ENCODE measurements around the gene PIK3CB.
"Not testable (repeated sequence)": the region's sequence is repeated elsewhere in the genome, so short reads cannot be mapped to it uniquely, and the experiment has no call there.

PIK3CB gene

GRCh38 chr3:138861798-138862197 is 27.1 kb upstream of the PIK3CB start:
- no peak overlapping the region for H3K4me3 ChIP-seq (replicated peaks; ENCODE audit: low read depth, low read length)
- DNase-seq (ENCODE audit: extremely low read depth, low read depth), result no peak
- no peak for TF ChIP-seq CTCF (IDR thresholded peaks at IDR 0.05; ENCODE audit: low read depth, low read length, missing control alignments)

- no peak for TF ChIP-seq CTCF (IDR thresholded peaks at IDR 0.05; ENCODE audit: low read depth, low read length, missing control alignments)
- H3K4me3 ChIP-seq (replicated peaks; ENCODE audit: low read depth, low read length), result no peak overlapping the region
- no peak for DNase-seq (ENCODE audit: extremely low read depth, low read depth)
Observed at GRCh38 chr3:138856799-138857198, 22.1 kb upstream of the PIK3CB start.

- no peak for TF ChIP-seq CTCF (IDR thresholded peaks at IDR 0.05; ENCODE audit: low read depth, low read length, missing control alignments)
- no peak for DNase-seq (ENCODE audit: extremely low read depth, low read depth)
Observed at GRCh38 chr3:138854940-138855339, 20.2 kb upstream of the PIK3CB start.

GRCh38 chr3:138854204-138854603 is 19.5 kb upstream of the PIK3CB start:
- DNase-seq (ENCODE audit: extremely low read depth, low read depth), result no peak
- no peak for TF ChIP-seq CTCF (IDR thresholded peaks at IDR 0.05; ENCODE audit: low read depth, low read length, missing control alignments)
- no peak overlapping the region for H3K4me3 ChIP-seq (replicated peaks; ENCODE audit: low read depth, low read length)

More at GRCh38 chr3:138854940-138855339, 20.2 kb upstream of the PIK3CB start:
- no peak overlapping the region for H3K4me3 ChIP-seq (replicated peaks; ENCODE audit: low read depth, low read length)

GRCh38 chr3:138850151-138850550 is 15.4 kb upstream of the PIK3CB start:
- no peak for DNase-seq (ENCODE audit: extremely low read depth, low read depth)
- no peak for TF ChIP-seq CTCF (IDR thresholded peaks at IDR 0.05; ENCODE audit: low read depth, low read length, missing control alignments)
- H3K4me3 ChIP-seq (replicated peaks; ENCODE audit: low read depth, low read length), result no peak overlapping the region

GRCh38 chr3:138849222-138849940 is 14.7 kb upstream of the PIK3CB start:
- no peak for TF ChIP-seq CTCF (IDR thresholded peaks at IDR 0.05; ENCODE audit: low read depth, low read length, missing control alignments)
- H3K4me3 ChIP-seq (replicated peaks; ENCODE audit: low read depth, low read length), result no peak overlapping the region
- no peak for DNase-seq (ENCODE audit: extremely low read depth, low read depth)

GRCh38 chr3:138848696-138849095 is 14.0 kb upstream of the PIK3CB start:
- TF ChIP-seq CTCF (IDR thresholded peaks at IDR 0.05; ENCODE audit: low read depth, low read length, missing control alignments), result no peak
- H3K4me3 ChIP-seq (replicated peaks; ENCODE audit: low read depth, low read length), result no peak overlapping the region

GRCh38 chr3:138846824-138847223 is 12.1 kb upstream of the PIK3CB start:
- H3K4me3 ChIP-seq (replicated peaks; ENCODE audit: low read depth, low read length); DNase-seq (ENCODE audit: extremely low read depth, low read depth): not testable (repeated sequence)

More at GRCh38 chr3:138848696-138849095, 14.0 kb upstream of the PIK3CB start:
- no peak for DNase-seq (ENCODE audit: extremely low read depth, low read depth)

Data from HFF-Myc (cell line).